ENCODE results near the gene JARID2. TPM values are rescaled to one million over a fixed set of nuclear protein-coding genes. Genes with fewer than 3 reads are reported as not detected.

JARID2 gene
- total RNA-seq, 1 donor from 2014 or later = 38.9 TPM

- Histone ChIP-seq H3K27me3 (no peaks in the 10 kb centered on the region), H3K79me2 (ENCODE audit: low read depth) (peaks cover 100% of the 10 kb centered on the region), H3K9ac (no peak overlapping the region), H3K4me3 (no peak overlapping the region), H2AFZ (replicated peaks) (no peak overlapping the region), H3K27ac (no peak overlapping the region), H3K36me3 (no peaks in the 10 kb centered on the region), H3K4me2 (peak overlapping the region; percentile 19), H3K9me3 (ENCODE audit: low read depth) (no peaks in the 10 kb centered on the region), H3K4me1 (peaks cover 37% of the 10 kb centered on the region), H4K20me1 (ENCODE audit: low read depth) (peaks cover 75% of the 10 kb centered on the region), H3F3A (ENCODE audit: low read depth) (no peaks in the 10 kb centered on the region)
- DNase-seq (ENCODE audit: low spot score) = no peak
- TF ChIP-seq EZH2 (IDR thresholded peaks at IDR 0.05) (no peak), EZH2phosphoT487 (IDR thresholded peaks at IDR 0.05) (no peak)
- TF ChIP-seq, protein P1, sequence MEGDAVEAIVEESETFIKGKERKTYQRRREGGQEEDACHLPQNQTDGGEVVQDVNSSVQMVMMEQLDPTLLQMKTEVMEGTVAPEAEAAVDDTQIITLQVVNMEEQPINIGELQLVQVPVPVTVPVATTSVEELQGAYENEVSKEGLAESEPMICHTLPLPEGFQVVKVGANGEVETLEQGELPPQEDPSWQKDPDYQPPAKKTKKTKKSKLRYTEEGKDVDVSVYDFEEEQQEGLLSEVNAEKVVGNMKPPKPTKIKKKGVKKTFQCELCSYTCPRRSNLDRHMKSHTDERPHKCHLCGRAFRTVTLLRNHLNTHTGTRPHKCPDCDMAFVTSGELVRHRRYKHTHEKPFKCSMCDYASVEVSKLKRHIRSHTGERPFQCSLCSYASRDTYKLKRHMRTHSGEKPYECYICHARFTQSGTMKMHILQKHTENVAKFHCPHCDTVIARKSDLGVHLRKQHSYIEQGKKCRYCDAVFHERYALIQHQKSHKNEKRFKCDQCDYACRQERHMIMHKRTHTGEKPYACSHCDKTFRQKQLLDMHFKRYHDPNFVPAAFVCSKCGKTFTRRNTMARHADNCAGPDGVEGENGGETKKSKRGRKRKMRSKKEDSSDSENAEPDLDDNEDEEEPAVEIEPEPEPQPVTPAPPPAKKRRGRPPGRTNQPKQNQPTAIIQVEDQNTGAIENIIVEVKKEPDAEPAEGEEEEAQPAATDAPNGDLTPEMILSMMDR (IDR thresholded peaks at IDR 0.05) = no peak
- Mint-ChIP-seq H3K9me3 (peaks cover 12% of the 10 kb centered on the region), H3K4me3 (no peak overlapping the region), H3K36me3 (peaks cover 15% of the 10 kb centered on the region), H3K4me1 (peaks cover 70% of the 10 kb centered on the region), H3K27ac (no peak overlapping the region), H3K27me3 (ENCODE audit: insufficient read depth, low read depth) (peaks cover 6% of the 10 kb centered on the region)
These were observed 143.4 kb downstream of the JARID2 start for GRCh38 chr6:15389084-15389764.

- Mint-ChIP-seq H3K36me3 (peaks cover 19% of the 10 kb centered on the region), H3K4me1 (peaks cover 62% of the 10 kb centered on the region), H3K4me3 (peak overlapping the region; percentile 68), H3K27me3 (ENCODE audit: insufficient read depth, low read depth) (peaks cover 6% of the 10 kb centered on the region), H3K27ac (peak overlapping the region; percentile 8), H3K9me3 (peaks cover 15% of the 10 kb centered on the region)
- H3K4me3 ChIP-seq = no peak overlapping the region
- no peak for TF ChIP-seq EZH2 (IDR thresholded peaks at IDR 0.05)
- TF ChIP-seq, protein P1 (IDR thresholded peaks at IDR 0.05) = peak; percentile 85
- H3K4me1 ChIP-seq = peaks cover 29% of the 10 kb centered on the region
- H3K79me2 ChIP-seq (ENCODE audit: low read depth) = peaks cover 100% of the 10 kb centered on the region
- no peaks in the 10 kb centered on the region for H3F3A ChIP-seq (ENCODE audit: low read depth)
- no peaks in the 10 kb centered on the region for H3K36me3 ChIP-seq
- peaks cover 66% of the 10 kb centered on the region for H4K20me1 ChIP-seq (ENCODE audit: low read depth)
- no peak overlapping the region for H3K27ac ChIP-seq
- peak overlapping the region; percentile 19 for H3K4me2 ChIP-seq
- peak; percentile 87 for DNase-seq (ENCODE audit: low spot score)
- no peak overlapping the region for H3K9ac ChIP-seq
- H3K27me3 ChIP-seq = no peaks in the 10 kb centered on the region
- H3K9me3 ChIP-seq (ENCODE audit: low read depth) = no peaks in the 10 kb centered on the region
- no peak overlapping the region for H2AFZ ChIP-seq (replicated peaks)
These were observed 144.2 kb downstream of the JARID2 start for GRCh38 chr6:15389765-15390723.

- no peak for TF ChIP-seq EZH2 (IDR thresholded peaks at IDR 0.05)
- TF ChIP-seq, protein P1 (IDR thresholded peaks at IDR 0.05) = no peak
- no peak for TF ChIP-seq EZH2phosphoT487 (IDR thresholded peaks at IDR 0.05)
These were observed 145.6 kb downstream of the JARID2 start for GRCh38 chr6:15391500-15391899.

More at GRCh38 chr6:15391500-15391899, 145.6 kb downstream of the JARID2 start:
- Histone ChIP-seq H3K27me3 (no peaks in the 10 kb centered on the region), H3K4me3 (no peak overlapping the region), H3K27ac (no peak overlapping the region), H3K79me2 (ENCODE audit: low read depth) (peaks cover 100% of the 10 kb centered on the region), H3K4me1 (peaks cover 29% of the 10 kb centered on the region), H3K9me3 (ENCODE audit: low read depth) (no peaks in the 10 kb centered on the region), H3K9ac (no peak overlapping the region), H3K4me2 (no peak overlapping the region), H3F3A (ENCODE audit: low read depth) (no peaks in the 10 kb centered on the region), H3K36me3 (no peaks in the 10 kb centered on the region), H4K20me1 (ENCODE audit: low read depth) (peaks cover 64% of the 10 kb centered on the region), H2AFZ (replicated peaks) (no peak overlapping the region)
- Mint-ChIP-seq H3K27me3 (ENCODE audit: insufficient read depth, low read depth) (peaks cover 8% of the 10 kb centered on the region), H3K27ac (peak overlapping the region; percentile 67), H3K4me3 (no peak overlapping the region), H3K4me1 (peaks cover 50% of the 10 kb centered on the region), H3K9me3 (peaks cover 15% of the 10 kb centered on the region), H3K36me3 (peaks cover 19% of the 10 kb centered on the region)
- no peak for DNase-seq (ENCODE audit: low spot score)
